Activated CD8-positive, alpha-beta T cell treated with anti-CD3 and anti-CD28 coated beads for 36 hours (primary cell): ENCODE data around the gene IL31. TPM values are rescaled to one million over a fixed set of nuclear protein-coding genes. Genes with fewer than 3 reads are reported as not detected.

ENCODE experiments used
- ATAC-seq: fragments of 200-7000 bp; cut with Tn5 transposase; one replicate; pipeline ENCODE4 v1.10.0; 2021; ENCODE audit warnings: mild to moderate bottlenecking, moderate library complexity
- CTCF ChIA-PET: fragments of 350-600 bp; sonication (Branson Sonifier 250); formaldehyde crosslinking; loops from one replicate; lab custom pipeline; 2021; ENCODE audit warnings: antibody characterized with exemption; lab: Charles Lee
- POLR2A ChIA-PET: fragments of 350-600 bp; sonication (Branson Sonifier 250); formaldehyde crosslinking; loops from one replicate; lab custom pipeline; 2021; ENCODE audit warnings: antibody characterized with exemption; lab: Charles Lee
- DNase-seq: peaks from one replicate; pipeline ENCODE4 v3.0.0-alpha.2; 2020
- H3K27ac Mint-ChIP-seq: one replicate; pipeline ENCODE4 v1.8.0; 2021; ENCODE audit warnings: mild to moderate bottlenecking, mixed read lengths
- H3K27me3 Mint-ChIP-seq: one replicate; pipeline ENCODE4 v1.8.0; 2021; ENCODE audit warnings: mixed read lengths
- H3K36me3 Mint-ChIP-seq: one replicate; pipeline ENCODE4 v1.8.0; 2021; ENCODE audit warnings: low read depth, mixed read lengths
- H3K4me1 Mint-ChIP-seq: one replicate; pipeline ENCODE4 v1.8.0; 2021; ENCODE audit warnings: low read depth, mixed read lengths
- H3K4me3 Mint-ChIP-seq: one replicate; pipeline ENCODE4 v1.8.0; 2021; ENCODE audit warnings: mild to moderate bottlenecking, moderate library complexity, mixed read lengths
- H3K9me3 Mint-ChIP-seq: one replicate; pipeline ENCODE4 v1.8.0; 2021; ENCODE audit warnings: mixed read lengths
- intact Hi-C: fragments of 100-400 bp; cut with micrococcal nuclease; formaldehyde crosslinking; loops from one replicate; pipeline ENCODE4 v1.10.0; 2022
- total RNA-seq, 2 experiments: library from RNA; stranded (reverse); gene quantifications; one replicate each; pipeline ENCODE4 v1.2.3, GENCODE V29; 2021
- TF ChIP-seq, protein P1 (sequence below): fragments of 200-600 bp; IDR thresholded peaks from one replicate; pipeline ENCODE4 v1.8.0; 2022; ENCODE audit warnings: antibody characterized with exemption, mild to moderate bottlenecking

The IL31 gene
- total RNA-seq, 2 experiments from 2014 or later = not detected

DNA sequence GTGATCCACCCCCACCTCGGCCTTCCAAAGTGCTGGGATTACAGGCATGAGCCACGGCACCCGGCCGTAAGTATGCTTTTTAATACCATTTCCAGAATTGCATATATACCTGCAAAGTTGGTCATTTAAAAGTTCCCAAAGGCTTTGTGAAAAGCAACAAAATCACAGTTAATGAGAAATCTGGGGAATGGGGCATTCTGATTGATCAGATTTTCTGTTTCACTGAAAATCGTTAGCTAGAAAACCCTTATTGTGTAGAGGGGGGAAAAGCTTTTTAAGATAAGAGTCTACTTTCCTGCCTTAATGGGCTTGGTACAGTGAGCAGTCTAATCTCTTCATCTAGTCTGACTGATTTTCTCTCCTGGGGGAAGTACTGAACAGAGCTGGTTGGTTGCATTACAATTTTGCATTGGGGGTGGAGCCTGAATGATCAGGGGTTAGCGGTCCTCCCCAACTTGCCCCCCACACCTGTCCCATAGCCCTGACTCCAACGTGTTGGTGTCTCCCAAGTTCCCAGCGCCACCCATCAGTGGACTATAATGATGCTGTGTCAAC, 23.8 kb downstream of the IL31 start:
- H3K36me3 Mint-ChIP-seq = no peaks in the 10 kb centered on the region
- TF ChIP-seq, protein P1, sequence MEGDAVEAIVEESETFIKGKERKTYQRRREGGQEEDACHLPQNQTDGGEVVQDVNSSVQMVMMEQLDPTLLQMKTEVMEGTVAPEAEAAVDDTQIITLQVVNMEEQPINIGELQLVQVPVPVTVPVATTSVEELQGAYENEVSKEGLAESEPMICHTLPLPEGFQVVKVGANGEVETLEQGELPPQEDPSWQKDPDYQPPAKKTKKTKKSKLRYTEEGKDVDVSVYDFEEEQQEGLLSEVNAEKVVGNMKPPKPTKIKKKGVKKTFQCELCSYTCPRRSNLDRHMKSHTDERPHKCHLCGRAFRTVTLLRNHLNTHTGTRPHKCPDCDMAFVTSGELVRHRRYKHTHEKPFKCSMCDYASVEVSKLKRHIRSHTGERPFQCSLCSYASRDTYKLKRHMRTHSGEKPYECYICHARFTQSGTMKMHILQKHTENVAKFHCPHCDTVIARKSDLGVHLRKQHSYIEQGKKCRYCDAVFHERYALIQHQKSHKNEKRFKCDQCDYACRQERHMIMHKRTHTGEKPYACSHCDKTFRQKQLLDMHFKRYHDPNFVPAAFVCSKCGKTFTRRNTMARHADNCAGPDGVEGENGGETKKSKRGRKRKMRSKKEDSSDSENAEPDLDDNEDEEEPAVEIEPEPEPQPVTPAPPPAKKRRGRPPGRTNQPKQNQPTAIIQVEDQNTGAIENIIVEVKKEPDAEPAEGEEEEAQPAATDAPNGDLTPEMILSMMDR = no peak

GRCh38 chr12:122148657-122149056, 25.4 kb downstream of the IL31 start:
- POLR2A ChIA-PET = interaction anchor here (0.9 to 1.2 kb wide), 2 partner anchors 13 to 26 kb away, joined by 3 read pairs; no protein-coding TSS in a partner anchor
- CTCF ChIA-PET = interaction anchor here (1.1 to 3.0 kb wide), 5 partner anchors 9 to 207 kb away, joined by 3 to 12 read pairs (median 3); no protein-coding TSS in a partner anchor
- no peak for ATAC-seq
- Mint-ChIP-seq H3K27me3 (no peaks in the 10 kb centered on the region), H3K4me1 (no peaks in the 10 kb centered on the region), H3K36me3 (no peaks in the 10 kb centered on the region), H3K4me3 (no peak overlapping the region), H3K9me3 (no peaks in the 10 kb centered on the region), H3K27ac (no peak overlapping the region)
- intact Hi-C loops = no loop called here
- DNase-seq = no peak
- TF ChIP-seq, protein P1 = no peak

More for the DNA sequence above, 23.8 kb downstream of the IL31 start:
- DNase-seq = no peak
- Mint-ChIP-seq H3K27ac (no peak overlapping the region), H3K9me3 (no peaks in the 10 kb centered on the region), H3K4me1 (no peaks in the 10 kb centered on the region), H3K4me3 (no peak overlapping the region), H3K27me3 (no peaks in the 10 kb centered on the region)
- ATAC-seq = no peak
- intact Hi-C loops = no loop called here
- POLR2A ChIA-PET = no interaction called here
- CTCF ChIA-PET = interaction anchor here (0.7 to 3.0 kb wide), 3 partner anchors 27 to 95 kb away, joined by 3 to 12 read pairs (median 3); no protein-coding TSS in a partner anchor

DNA sequence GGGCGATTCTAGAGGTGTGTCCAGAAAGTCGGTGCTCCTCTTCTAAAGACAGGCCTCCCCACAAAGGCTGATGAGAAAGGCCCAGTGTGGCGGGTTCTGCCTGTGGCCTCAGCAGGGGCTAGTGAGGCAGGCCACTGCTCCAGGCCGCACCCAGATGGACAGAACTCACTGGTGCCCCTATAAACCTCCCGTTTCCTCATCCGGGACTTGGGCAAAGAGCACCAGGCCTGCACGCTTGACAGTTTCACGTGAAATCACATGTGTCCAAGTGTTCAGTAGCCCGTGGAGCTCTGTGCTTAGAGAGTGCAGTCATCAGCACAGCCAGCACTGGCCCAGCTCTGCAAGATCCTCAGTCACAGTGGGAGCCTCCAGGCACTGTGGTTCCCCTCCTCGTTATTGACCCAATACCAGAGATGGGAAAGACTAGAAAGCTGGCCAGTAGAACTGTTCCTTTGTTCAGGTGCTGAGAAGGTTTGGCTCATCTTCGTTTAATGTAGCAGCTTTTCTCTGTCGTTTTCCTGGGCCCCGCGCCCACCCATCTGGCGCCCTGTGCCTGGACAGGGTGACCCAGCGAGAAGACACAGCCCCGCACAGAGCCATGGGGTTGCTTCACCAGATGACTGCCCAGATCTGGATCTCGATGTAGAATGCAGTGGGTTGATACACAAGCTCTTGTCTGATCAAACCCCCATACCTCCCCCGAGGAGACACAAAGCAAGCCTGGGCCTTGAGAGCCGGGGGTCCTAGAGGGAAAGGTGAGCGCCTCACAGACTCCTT, 26.3 kb downstream of the IL31 start:
- ATAC-seq (no peak), DNase-seq (no peak)
- TF ChIP-seq, protein P1 = no peak
- Mint-ChIP-seq H3K27me3 (no peaks in the 10 kb centered on the region), H3K4me3 (no peak overlapping the region), H3K27ac (no peak overlapping the region), H3K4me1 (no peaks in the 10 kb centered on the region), H3K36me3 (no peaks in the 10 kb centered on the region), H3K9me3 (no peaks in the 10 kb centered on the region)
- ChIA-PET CTCF (interaction anchor here (1.3 to 1.9 kb wide), 4 partner anchors 10 to 208 kb away, joined by 3 to 7 read pairs (median 4); no protein-coding TSS in a partner anchor), POLR2A (interaction anchor here (0.9 kb wide), 1 partner anchor 27 kb away, joined by 3 read pairs; no protein-coding TSS in a partner anchor)
- intact Hi-C loops = no loop called here

GRCh38 chr12:122145505-122146330, 28.3 kb downstream of the IL31 start:
- ChIA-PET CTCF (no interaction called here), POLR2A (no interaction called here)
- no peak for DNase-seq
- intact Hi-C loops = no loop called here
- Mint-ChIP-seq H3K36me3 (peaks cover 6% of the 10 kb centered on the region), H3K27ac (no peak overlapping the region), H3K9me3 (no peaks in the 10 kb centered on the region), H3K4me3 (no peak overlapping the region), H3K4me1 (no peaks in the 10 kb centered on the region), H3K27me3 (no peaks in the 10 kb centered on the region)
- no peak for ATAC-seq
- TF ChIP-seq, protein P1 = no peak
